BLaER1 treated with 17β-estradiol and CSF1 and Interleukin-3, amounts not matched to agents 10 nM and 100 nM (cell line): ENCODE data around the gene TET2.
A peak's percentile ranks its signal among the peaks of the same experiment; 100 is the strongest.

Experiments
- H3K27ac ChIP-seq, 11 experiments: shearing (Covaris generic); formaldehyde crosslinking; 2 replicates each; pipeline ENCODE4 v1.8.1; 2022
- H3K27me3 ChIP-seq, 11 experiments: shearing (Covaris generic); formaldehyde crosslinking; 2 replicates each; pipeline ENCODE4 v1.8.1; 2022
- H3K36me3 ChIP-seq, 11 experiments: shearing (Covaris generic); formaldehyde crosslinking; 2 replicates each; pipeline ENCODE4 v1.8.1; 2022
- H3K4me1 ChIP-seq, 10 experiments: shearing (Covaris generic); formaldehyde crosslinking; 2 replicates each; pipeline ENCODE4 v1.8.1; 2022
- H3K4me2 ChIP-seq, 11 experiments: shearing (Covaris generic); formaldehyde crosslinking; 2 replicates each; pipeline ENCODE4 v1.8.1; 2022
- H3K4me3 ChIP-seq, 10 experiments: shearing (Covaris generic); formaldehyde crosslinking; 2 replicates each; pipeline ENCODE4 v1.8.1; 2022
- H3K9ac ChIP-seq, 11 experiments: shearing (Covaris generic); formaldehyde crosslinking; 2 replicates each; pipeline ENCODE4 v1.8.1; 2022
- H3K9me3 ChIP-seq, 11 experiments: shearing (Covaris generic); formaldehyde crosslinking; replicated peaks in 1 of 11; 2 replicates each; pipeline ENCODE4 v1.8.1; 2022
- H4K20me1 ChIP-seq, 11 experiments: shearing (Covaris generic); formaldehyde crosslinking; 2 replicates each; pipeline ENCODE4 v1.8.1; 2022
- Cebpa-rat ChIP-seq, 11 experiments: shearing (Covaris generic); IDR thresholded peaks; 2 replicates each; pipeline ENCODE4 v1.8.1; 2022

The TET2 gene

GRCh38 chr4:105197777-105198176 lies 51.1 kb downstream of the TET2 start:
- no peak for TF ChIP-seq Cebpa-rat (IDR thresholded peaks at IDR 0.05)
- peak overlapping the region in 3 of 11 experiments; percentile 62 to 73 (median 70); a peak in 4 of 22 replicates for H3K27ac ChIP-seq
- H3K4me1 ChIP-seq = peaks cover 8 to 96% (median 26%) of the 10 kb centered on the region in 10 experiments; a peak in 18 of 20 replicates

GRCh38 chr4:105198541-105198940 lies 51.9 kb downstream of the TET2 start:
- TF ChIP-seq Cebpa-rat (IDR thresholded peaks at IDR 0.05) = no peak
- no peak overlapping the region for H3K4me3 ChIP-seq
- H3K36me3 ChIP-seq = peaks cover 13 to 87% (median 40%) of the 10 kb centered on the region in 11 experiments; a peak in 20 of 22 replicates
- no peaks in the 10 kb centered on the region for H3K27me3 ChIP-seq
- peak overlapping the region in 2 of 11 experiments; percentile 38 to 77; a peak in 4 of 22 replicates for H3K4me2 ChIP-seq
- H4K20me1 ChIP-seq = peaks cover 0 to 100% (median 29%) of the 10 kb centered on the region in 11 experiments; a peak in 12 of 22 replicates
- H3K9ac ChIP-seq = no peak overlapping the region
- no peaks in the 10 kb centered on the region for H3K9me3 ChIP-seq
- no peak overlapping the region for H3K27ac ChIP-seq
- H3K4me1 ChIP-seq = peaks cover 8 to 94% (median 27%) of the 10 kb centered on the region in 10 experiments; a peak in 18 of 20 replicates

More at GRCh38 chr4:105197777-105198176, 51.1 kb downstream of the TET2 start:
- no peaks in the 10 kb centered on the region for H3K9me3 ChIP-seq
- no peaks in the 10 kb centered on the region for H3K27me3 ChIP-seq
- H4K20me1 ChIP-seq = peaks cover 0 to 100% (median 29%) of the 10 kb centered on the region in 11 experiments; a peak in 12 of 22 replicates
- no peak overlapping the region for H3K4me3 ChIP-seq
- H3K4me2 ChIP-seq = peak overlapping the region in 2 of 11 experiments; percentile 77; a peak in 5 of 22 replicates
- H3K9ac ChIP-seq = peak overlapping the region in 2 of 11 experiments; percentile 26 to 57; a peak in 1 of 22 replicates
- H3K36me3 ChIP-seq = peaks cover 13 to 87% (median 46%) of the 10 kb centered on the region in 11 experiments; a peak in 19 of 22 replicates

- H3K4me3 ChIP-seq = no peak overlapping the region
- H3K27ac ChIP-seq = no peak overlapping the region; a peak in 1 of 22 replicates
Measured at GRCh38 chr4:105206214-105206613, 59.5 kb downstream of the TET2 start.

GRCh38 chr4:105207386-105207785 lies 60.7 kb downstream of the TET2 start:
- Histone ChIP-seq H3K9me3 (no peaks in the 10 kb centered on the region), H3K27me3 (no peaks in the 10 kb centered on the region), H3K36me3 (peaks cover 0 to 93% (median 34%) of the 10 kb centered on the region in 11 experiments; a peak in 17 of 22 replicates), H3K27ac (no peak overlapping the region), H3K4me1 (peaks cover 2 to 42% (median 11%) of the 10 kb centered on the region in 10 experiments; a peak in 19 of 20 replicates), H3K4me3 (no peak overlapping the region), H4K20me1 (peaks cover 0 to 98% (median 21%) of the 10 kb centered on the region in 11 experiments; a peak in 13 of 22 replicates), H3K9ac (no peak overlapping the region), H3K4me2 (no peak overlapping the region)
- TF ChIP-seq Cebpa-rat (IDR thresholded peaks at IDR 0.05) = no peak

More at GRCh38 chr4:105206214-105206613, 59.5 kb downstream of the TET2 start:
- H3K9me3 ChIP-seq = no peaks in the 10 kb centered on the region
- peak overlapping the region in 6 of 11 experiments; percentile 1 to 22 (median 4); a peak in 3 of 22 replicates for H3K4me2 ChIP-seq
- TF ChIP-seq Cebpa-rat (IDR thresholded peaks at IDR 0.05) = no peak
- peaks cover 0 to 98% (median 19%) of the 10 kb centered on the region in 11 experiments; a peak in 14 of 22 replicates for H4K20me1 ChIP-seq
- H3K4me1 ChIP-seq = peaks cover 6 to 54% (median 17%) of the 10 kb centered on the region in 10 experiments
- no peaks in the 10 kb centered on the region for H3K27me3 ChIP-seq
- no peak overlapping the region for H3K9ac ChIP-seq
- H3K36me3 ChIP-seq = peaks cover 0 to 93% (median 32%) of the 10 kb centered on the region in 11 experiments; a peak in 17 of 22 replicates

GRCh38 chr4:105208561-105208960 lies 61.9 kb downstream of the TET2 start:
- Histone ChIP-seq H4K20me1 (peaks cover 0 to 98% (median 21%) of the 10 kb centered on the region in 11 experiments; a peak in 13 of 22 replicates), H3K9me3 (no peaks in the 10 kb centered on the region), H3K9ac (no peak overlapping the region), H3K4me1 (peaks cover 0 to 31% (median 9%) of the 10 kb centered on the region in 10 experiments; a peak in 14 of 20 replicates), H3K27me3 (no peaks in the 10 kb centered on the region), H3K27ac (no peak overlapping the region), H3K36me3 (peaks cover 0 to 90% (median 34%) of the 10 kb centered on the region in 11 experiments; a peak in 17 of 22 replicates), H3K4me3 (no peak overlapping the region), H3K4me2 (no peak overlapping the region)
- TF ChIP-seq Cebpa-rat (IDR thresholded peaks at IDR 0.05) = no peak

GRCh38 chr4:105210916-105211315 lies 64.2 kb downstream of the TET2 start:
- Histone ChIP-seq H3K27me3 (no peaks in the 10 kb centered on the region), H4K20me1 (peaks cover 0 to 98% (median 34%) of the 10 kb centered on the region in 11 experiments; a peak in 13 of 22 replicates), H3K27ac (no peak overlapping the region), H3K9me3 (no peaks in the 10 kb centered on the region), H3K4me3 (no peak overlapping the region), H3K4me2 (no peak overlapping the region), H3K4me1 (peaks cover 0 to 23% (median 4%) of the 10 kb centered on the region in 10 experiments; a peak in 15 of 20 replicates), H3K9ac (no peak overlapping the region), H3K36me3 (peaks cover 9 to 95% (median 45%) of the 10 kb centered on the region in 11 experiments; a peak in 21 of 22 replicates)
- no peak for TF ChIP-seq Cebpa-rat (IDR thresholded peaks at IDR 0.05)

GRCh38 chr4:105215609-105216313 lies 69.1 kb downstream of the TET2 start:
- Histone ChIP-seq H3K9ac (no peak overlapping the region), H3K4me1 (peaks cover 0 to 10% (median 0%) of the 10 kb centered on the region in 10 experiments; a peak in 4 of 20 replicates), H3K9me3 (peaks cover 0 to 8% (median 5%) of the 10 kb centered on the region in 11 experiments; a peak in 10 of 22 replicates)

GRCh38 chr4:105225500-105225899 lies 78.8 kb downstream of the TET2 start:
- H3K9me3 ChIP-seq = peaks cover 0 to 10% (median 6%) of the 10 kb centered on the region in 11 experiments; a peak in 11 of 22 replicates
- peaks cover 5 to 90% (median 46%) of the 10 kb centered on the region in 11 experiments; a peak in 16 of 22 replicates for H4K20me1 ChIP-seq
- peaks cover 0 to 17% (median 0%) of the 10 kb centered on the region in 10 experiments; a peak in 2 of 20 replicates for H3K4me1 ChIP-seq
- no peaks in the 10 kb centered on the region for H3K27me3 ChIP-seq
- no peak overlapping the region for H3K4me2 ChIP-seq
- H3K36me3 ChIP-seq = peaks cover under 1 to 50% (median 6%) of the 10 kb centered on the region in 11 experiments; a peak in 12 of 22 replicates
- no peak overlapping the region for H3K9ac ChIP-seq
- TF ChIP-seq Cebpa-rat (IDR thresholded peaks at IDR 0.05) = no peak
- H3K4me3 ChIP-seq = no peak overlapping the region
- H3K27ac ChIP-seq = no peak overlapping the region

More at GRCh38 chr4:105215609-105216313, 69.1 kb downstream of the TET2 start:
- Histone ChIP-seq H3K4me2 (0 out of 22 replicates have a peak overlapping the region, but pooled peaks of 1 of the 11 experiments have one; percentile 4), H4K20me1 (peaks cover 0 to 100% (median 35%) of the 10 kb centered on the region in 11 experiments; a peak in 13 of 22 replicates), H3K27me3 (no peaks in the 10 kb centered on the region), H3K36me3 (peaks cover 13 to 94% (median 33%) of the 10 kb centered on the region in 11 experiments; a peak in 18 of 22 replicates), H3K4me3 (no peak overlapping the region), H3K27ac (no peak overlapping the region)
- no peak for TF ChIP-seq Cebpa-rat (IDR thresholded peaks at IDR 0.05)
